HEK293T (cell line): Measurements from ENCODE around the gene ERGIC3.

Experiments
- CTCF ChIA-PET: fragments of 350-600 bp; formaldehyde crosslinking; extraction: SDS; loops from one replicate; lab custom pipeline; 2021; ENCODE audit warnings: antibody characterized with exemption, inconsistent platforms; lab: Yijun Ruan, JAX
- POLR2A ChIA-PET: fragments of 350-600 bp; formaldehyde crosslinking; extraction: SDS; loops from one replicate; lab custom pipeline; 2020; ENCODE audit warnings: antibody characterized with exemption, inconsistent platforms; lab: Yijun Ruan, JAX
- DNase-seq: peaks from one replicate; pipeline ENCODE4 v3.0.0; 2012; ENCODE audit warnings: mixed read lengths; ENCODE audit errors: extremely low spot score
- ARNT ChIP-seq: fragments of 450-650 bp; IDR thresholded peaks from 2 replicates; pipeline ENCODE4 v1.6.1; 2017; ENCODE audit warnings: mild to moderate bottlenecking
- BHLHE40 ChIP-seq: fragments of 450-650 bp; IDR thresholded peaks from 2 replicates; pipeline ENCODE4 v1.6.1; 2016; ENCODE audit warnings: mild to moderate bottlenecking, moderate library complexity, borderline replicate concordance
- CTBP1 ChIP-seq: fragments of 450-650 bp; IDR thresholded peaks from 2 replicates; pipeline ENCODE4 v1.6.1; 2016; ENCODE audit warnings: borderline replicate concordance
- ELF4 ChIP-seq: fragments of 450-650 bp; IDR thresholded peaks from 2 replicates; pipeline ENCODE4 v1.6.1; 2017; ENCODE audit warnings: antibody characterized with exemption
- FOXA1 ChIP-seq: fragments of 450-650 bp; IDR thresholded peaks from 2 replicates; pipeline ENCODE4 v1.6.1; 2016; ENCODE audit warnings: mild to moderate bottlenecking
- FOXK2 ChIP-seq: fragments of 450-650 bp; IDR thresholded peaks from 2 replicates; pipeline ENCODE4 v1.6.1; 2016; ENCODE audit warnings: mild to moderate bottlenecking
- FOXM1 ChIP-seq: fragments of 450-650 bp; IDR thresholded peaks from 2 replicates; pipeline ENCODE4 v1.6.1; 2017; ENCODE audit warnings: mild to moderate bottlenecking, borderline replicate concordance
- HDGF ChIP-seq: fragments of 450-650 bp; IDR thresholded peaks from 2 replicates; pipeline ENCODE4 v1.6.1; 2017; ENCODE audit warnings: antibody characterized with exemption, borderline replicate concordance
- L3MBTL2 ChIP-seq: fragments of 450-650 bp; conservative IDR thresholded peaks from 2 replicates; pipeline ENCODE4 v1.6.1; 2016; ENCODE audit warnings: mild to moderate bottlenecking
- LEF1 ChIP-seq: fragments of 450-650 bp; IDR thresholded peaks from 2 replicates; pipeline ENCODE4 v1.6.1; 2017; ENCODE audit warnings: mild to moderate bottlenecking, borderline replicate concordance
- NFRKB ChIP-seq: fragments of 450-650 bp; IDR thresholded peaks from 2 replicates; pipeline ENCODE4 v1.6.1; 2016; ENCODE audit warnings: mild to moderate bottlenecking, moderate library complexity
- SP1 ChIP-seq: fragments of 450-650 bp; IDR thresholded peaks from 2 replicates; pipeline ENCODE4 v1.6.1; 2017
- SUZ12 ChIP-seq: fragments of 450-650 bp; IDR thresholded peaks from 2 replicates; pipeline ENCODE4 v1.6.1; 2016; ENCODE audit warnings: mild to moderate bottlenecking
- TARDBP ChIP-seq: fragments of 450-650 bp; IDR thresholded peaks from 2 replicates; pipeline ENCODE4 v1.6.1; 2016
- ZNF384 ChIP-seq: fragments of 450-650 bp; IDR thresholded peaks from 2 replicates; pipeline ENCODE4 v1.6.1; 2016
- TF ChIP-seq, protein P1 (sequence below): fragments of 450-650 bp; IDR thresholded peaks from 2 replicates; pipeline ENCODE4 v1.6.1; 2016

The ERGIC3 gene

DNA sequence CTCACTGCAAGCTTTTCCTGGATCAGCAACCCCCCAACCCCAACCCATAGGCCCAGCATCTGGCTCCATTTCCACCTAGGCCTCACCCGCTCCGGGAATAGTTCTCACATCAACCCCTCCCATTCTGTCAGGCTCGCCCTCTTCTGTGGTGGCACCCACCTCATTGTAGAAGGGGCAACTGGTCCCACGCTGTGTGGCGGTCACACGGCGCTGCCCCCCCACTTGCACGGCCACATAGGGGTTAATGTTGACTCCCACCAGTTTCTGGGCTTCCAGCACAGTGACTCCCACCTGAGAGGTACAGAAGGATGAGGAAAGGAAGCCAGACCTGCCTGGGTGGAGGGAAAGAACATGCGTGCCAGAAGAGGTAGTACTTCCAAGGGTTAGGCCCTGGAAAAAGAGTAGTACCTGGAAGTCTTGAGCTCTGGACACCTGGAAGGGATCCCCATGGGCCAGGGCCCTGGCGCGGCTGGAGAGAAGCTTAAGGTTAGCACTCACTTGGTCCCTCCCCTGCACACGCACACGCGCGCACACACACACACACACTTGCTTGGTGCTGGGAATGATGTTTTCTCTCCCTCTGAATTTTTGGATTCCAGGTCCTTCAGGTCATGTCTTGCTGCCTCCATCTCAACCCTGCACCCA, 61.1 kb downstream of the ERGIC3 start:
- TF ChIP-seq NFRKB = no peak
- TF ChIP-seq TARDBP = no peak
- TF ChIP-seq SUZ12 = no peak
- TF ChIP-seq SP1 = no peak
- TF ChIP-seq FOXK2 = no peak
- no peak for TF ChIP-seq LEF1
- TF ChIP-seq FOXM1 = no peak
- TF ChIP-seq BHLHE40 = no peak
- TF ChIP-seq HDGF = no peak
- TF ChIP-seq L3MBTL2 = no peak
- TF ChIP-seq ZNF384 = no peak
- no peak for TF ChIP-seq ELF4
- no peak for TF ChIP-seq CTBP1
- no peak for DNase-seq
- POLR2A ChIA-PET = no interaction called here
- CTCF ChIA-PET = interaction anchor here (0.6 kb wide), 1 partner anchor 817 kb away, joined by 3 read pairs; no protein-coding TSS in a partner anchor

DNA sequence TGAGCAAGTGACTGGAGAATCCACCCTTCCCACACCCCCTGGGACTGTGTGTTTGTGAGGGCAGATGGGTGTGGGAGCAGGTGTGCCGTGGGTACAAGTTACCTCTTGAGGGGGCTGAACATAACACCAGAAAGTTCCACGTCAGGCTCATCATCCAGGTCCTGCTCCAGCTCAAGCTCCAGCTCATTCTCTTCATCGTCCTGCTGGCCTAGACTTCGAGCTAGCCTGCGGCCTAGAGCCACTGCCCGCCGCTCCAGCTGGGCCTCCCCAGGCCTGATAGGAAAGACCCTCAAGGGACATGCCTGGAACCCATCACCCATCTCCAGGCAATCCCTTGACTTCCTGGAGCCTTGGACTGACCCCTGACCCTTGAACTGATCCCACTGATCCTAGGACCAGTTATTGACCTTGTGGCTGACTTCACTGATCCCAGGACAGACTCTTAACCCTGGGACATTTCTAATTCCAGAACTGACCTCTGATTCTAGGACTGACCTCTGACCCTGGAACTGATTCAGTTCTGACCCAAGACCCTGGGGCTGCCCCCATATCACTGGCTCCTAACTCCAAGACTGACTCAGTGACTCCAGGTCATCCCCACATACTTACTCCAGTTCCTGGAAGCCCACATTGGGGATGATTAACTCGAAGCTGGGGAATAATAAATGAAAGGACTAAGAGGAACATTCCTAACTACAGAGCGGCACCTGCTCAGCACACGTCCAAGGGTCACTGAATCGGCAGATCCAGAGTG, 62.0 kb downstream of the ERGIC3 start:
- CTCF ChIA-PET = interaction anchor here (0.6 to 1.3 kb wide), 5 partner anchors 8 to 816 kb away, joined by 3 to 4 read pairs (median 3); no protein-coding TSS in a partner anchor
- TF ChIP-seq FOXA1 (no peak), ARNT (no peak), ZNF384 (no peak), FOXM1 (no peak), SP1 (no peak), ELF4 (no peak), FOXK2 (no peak), CTBP1 (no peak), BHLHE40 (no peak), L3MBTL2 (no peak), NFRKB (no peak), TARDBP (no peak), SUZ12 (no peak)
- TF ChIP-seq, protein P1, sequence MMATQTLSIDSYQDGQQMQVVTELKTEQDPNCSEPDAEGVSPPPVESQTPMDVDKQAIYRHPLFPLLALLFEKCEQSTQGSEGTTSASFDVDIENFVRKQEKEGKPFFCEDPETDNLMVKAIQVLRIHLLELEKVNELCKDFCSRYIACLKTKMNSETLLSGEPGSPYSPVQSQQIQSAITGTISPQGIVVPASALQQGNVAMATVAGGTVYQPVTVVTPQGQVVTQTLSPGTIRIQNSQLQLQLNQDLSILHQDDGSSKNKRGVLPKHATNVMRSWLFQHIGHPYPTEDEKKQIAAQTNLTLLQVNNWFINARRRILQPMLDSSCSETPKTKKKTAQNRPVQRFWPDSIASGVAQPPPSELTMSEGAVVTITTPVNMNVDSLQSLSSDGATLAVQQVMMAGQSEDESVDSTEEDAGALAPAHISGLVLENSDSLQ = no peak
- POLR2A ChIA-PET = interaction anchor here (0.5 kb wide), 1 partner anchor 106 kb away, joined by 3 read pairs; no protein-coding TSS in a partner anchor
- DNase-seq = no peak

DNA sequence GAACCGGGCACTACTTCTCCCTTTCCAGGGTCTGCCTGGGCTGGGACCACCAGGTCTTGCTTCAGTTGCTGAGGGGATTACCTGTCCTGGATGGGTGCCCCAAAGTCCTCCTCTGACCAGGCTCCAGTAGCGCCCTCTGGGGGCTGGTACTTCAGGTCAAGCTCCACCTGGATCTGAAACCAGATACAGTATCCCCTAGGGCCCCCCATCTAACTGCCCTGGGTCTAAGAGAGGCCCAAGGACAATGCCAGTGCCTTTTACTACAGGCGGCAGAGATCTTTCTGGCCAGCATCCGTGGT, 62.5 kb downstream of the ERGIC3 start:
- ChIA-PET CTCF (interaction anchor here (0.7 to 1.3 kb wide), 5 partner anchors 9 to 93 kb away, joined by 3 to 4 read pairs (median 3); partner anchors contain the start of gene SPAG4), POLR2A (no interaction called here)
- no peak for DNase-seq
- TF ChIP-seq ZNF384 (no peak), L3MBTL2 (no peak), FOXM1 (no peak), SUZ12 (no peak), LEF1 (no peak), SP1 (no peak), ARNT (no peak), BHLHE40 (no peak), HDGF (no peak), ELF4 (no peak), FOXK2 (no peak), TARDBP (no peak), CTBP1 (no peak), NFRKB (no peak)
- TF ChIP-seq, protein P1 = no peak

DNA sequence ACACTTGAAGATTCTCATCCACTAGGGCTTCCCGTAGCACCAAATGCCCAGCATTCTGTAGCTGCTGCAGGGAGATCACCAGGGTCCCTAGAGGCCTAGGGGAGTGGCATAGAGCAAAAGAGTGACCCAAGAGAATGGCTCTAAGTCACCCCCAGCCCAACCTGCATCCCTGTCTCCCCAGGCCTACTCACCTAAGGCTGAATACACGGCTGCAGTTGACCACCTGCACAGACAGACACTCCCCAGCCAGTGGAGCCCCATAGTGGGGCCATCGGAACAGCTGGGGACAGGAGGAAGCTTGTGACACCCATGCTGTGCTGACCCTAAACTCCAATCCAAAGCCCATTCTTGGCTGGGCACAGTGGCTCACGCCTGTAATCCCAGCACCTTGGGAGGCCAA, 64.2 kb downstream of the ERGIC3 start:
- ChIA-PET CTCF (no interaction called here), POLR2A (interaction anchor here (0.6 kb wide), 1 partner anchor 91 kb away, joined by 3 read pairs; no protein-coding TSS in a partner anchor)
- TF ChIP-seq L3MBTL2 (no peak), ARNT (no peak), ZNF384 (no peak), CTBP1 (no peak), LEF1 (no peak)
- no peak for DNase-seq
